ENCODE results near the gene TEX50.

DNA sequence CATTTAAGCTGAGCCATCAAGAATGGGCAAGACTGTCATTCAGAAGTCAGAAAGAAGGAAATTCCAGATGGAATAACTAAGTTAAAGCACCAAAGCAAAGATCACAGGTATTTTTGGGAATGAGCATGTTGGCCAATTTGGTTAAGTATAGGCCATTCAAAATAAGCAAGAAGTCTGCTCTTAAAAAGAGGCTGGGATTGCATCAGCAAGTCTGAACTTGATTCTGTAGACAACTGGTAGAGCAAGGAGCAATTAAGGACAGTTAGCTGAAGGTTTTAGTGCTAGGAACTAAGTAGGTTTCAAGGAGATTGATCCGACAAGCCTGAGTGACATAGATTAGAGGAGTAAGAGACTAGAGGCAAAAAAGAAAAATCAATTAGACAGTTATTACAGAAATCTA, 26.1 kb downstream of the TEX50 start:
- TF ChIP-seq, protein P1, sequence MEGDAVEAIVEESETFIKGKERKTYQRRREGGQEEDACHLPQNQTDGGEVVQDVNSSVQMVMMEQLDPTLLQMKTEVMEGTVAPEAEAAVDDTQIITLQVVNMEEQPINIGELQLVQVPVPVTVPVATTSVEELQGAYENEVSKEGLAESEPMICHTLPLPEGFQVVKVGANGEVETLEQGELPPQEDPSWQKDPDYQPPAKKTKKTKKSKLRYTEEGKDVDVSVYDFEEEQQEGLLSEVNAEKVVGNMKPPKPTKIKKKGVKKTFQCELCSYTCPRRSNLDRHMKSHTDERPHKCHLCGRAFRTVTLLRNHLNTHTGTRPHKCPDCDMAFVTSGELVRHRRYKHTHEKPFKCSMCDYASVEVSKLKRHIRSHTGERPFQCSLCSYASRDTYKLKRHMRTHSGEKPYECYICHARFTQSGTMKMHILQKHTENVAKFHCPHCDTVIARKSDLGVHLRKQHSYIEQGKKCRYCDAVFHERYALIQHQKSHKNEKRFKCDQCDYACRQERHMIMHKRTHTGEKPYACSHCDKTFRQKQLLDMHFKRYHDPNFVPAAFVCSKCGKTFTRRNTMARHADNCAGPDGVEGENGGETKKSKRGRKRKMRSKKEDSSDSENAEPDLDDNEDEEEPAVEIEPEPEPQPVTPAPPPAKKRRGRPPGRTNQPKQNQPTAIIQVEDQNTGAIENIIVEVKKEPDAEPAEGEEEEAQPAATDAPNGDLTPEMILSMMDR (conservative IDR thresholded peaks at IDR 0.05; ENCODE audit: low read depth, low read length), result no peak
- no peak for TF ChIP-seq EZH2 (IDR thresholded peaks at IDR 0.05; ENCODE audit: low read length, unreplicated experiment)
